OCI-LY7 (cell line): ENCODE results near the gene PRKG1. TPM values are rescaled to one million over a fixed set of nuclear protein-coding genes. Genes with fewer than 3 reads are reported as not detected.

ENCODE experiments used
- BruUV-seq: library from RNA; stranded (reverse); fragments of 400-500 nt; replicated peaks from 2 replicates; lab custom pipeline; 2021; lab: Mats Ljungman, UMichigan
- CTCF ChIA-PET: fragments of 300-600 bp; sonication (Branson Sonifier 250); formaldehyde crosslinking; loops from one replicate; lab custom pipeline; 2022; ENCODE audit warnings: antibody characterized with exemption; ENCODE audit not compliant: unreplicated experiment; lab: Charles Lee
- POLR2A ChIA-PET: fragments of 300-600 bp; sonication (Branson Sonifier 250); formaldehyde crosslinking; loops from one replicate; lab custom pipeline; 2022; ENCODE audit warnings: antibody characterized with exemption; lab: Charles Lee
- DNase-seq: peaks from one replicate; pipeline ENCODE4 v3.0.0-alpha.2; 2015; ENCODE audit warnings: low spot score
- H2AFZ ChIP-seq: fragments of 200-600 bp; sonication (generic), shearing (Covaris generic); 2 replicates; pipeline ENCODE4 v1.6.1; 2014; ENCODE audit warnings: mild to moderate bottlenecking, antibody characterized with exemption, low read length, moderate library complexity
- H3K27ac ChIP-seq: fragments of 200-600 bp; sonication (generic); 2 replicates; pipeline ENCODE4 v1.5.1; 2014; ENCODE audit warnings: mixed run types, low read depth, mild to moderate bottlenecking, moderate library complexity, low read length, inconsistent platforms; ENCODE audit not compliant: poor library complexity, severe bottlenecking
- H3K36me3 ChIP-seq: fragments of 200-600 bp; sonication (generic); 2 replicates; pipeline ENCODE4 v1.6.1; 2014; ENCODE audit warnings: mild to moderate bottlenecking, antibody characterized with exemption, low read length, moderate library complexity, mixed read lengths; ENCODE audit not compliant: insufficient read depth
- H3K4me1 ChIP-seq: fragments of 200-600 bp; sonication (generic); 2 replicates; pipeline ENCODE4 v1.5.1; 2014; ENCODE audit warnings: mild to moderate bottlenecking, low read length; ENCODE audit not compliant: insufficient read depth, poor library complexity, severe bottlenecking
- H3K4me2 ChIP-seq: fragments of 200-600 bp; sonication (generic); 2 replicates; pipeline ENCODE4 v1.6.1; 2014; ENCODE audit warnings: mild to moderate bottlenecking, low read length
- H3K4me3 ChIP-seq: fragments of 200-600 bp; sonication (generic); 2 replicates; pipeline ENCODE4 v1.5.1; 2014; ENCODE audit warnings: mild to moderate bottlenecking, low read depth, low read length; ENCODE audit not compliant: poor library complexity, severe bottlenecking
- H3K79me2 ChIP-seq: fragments of 200-600 bp; sonication (generic); 2 replicates; pipeline ENCODE4 v1.6.1; 2016; ENCODE audit warnings: low read depth, mild to moderate bottlenecking, low read length, moderate library complexity, mixed read lengths; ENCODE audit not compliant: insufficient read depth
- H3K9me2 ChIP-seq: fragments of 200-600 bp; sonication (generic); 2 replicates; pipeline ENCODE4 v1.6.1; 2016; ENCODE audit warnings: mild to moderate bottlenecking, low read length, mixed read lengths; ENCODE audit not compliant: insufficient read depth
- H3K9me3 ChIP-seq: fragments of 200-600 bp; sonication (generic); 2 replicates; pipeline ENCODE4 v1.6.1; 2014; ENCODE audit warnings: mild to moderate bottlenecking, mixed run types, low read length, mixed read lengths
- H4K20me1 ChIP-seq: fragments of 200-600 bp; sonication (generic); 2 replicates; pipeline ENCODE4 v1.6.1; 2014; ENCODE audit warnings: mild to moderate bottlenecking, antibody characterized with exemption, low read length, moderate library complexity, mixed read lengths; ENCODE audit not compliant: insufficient read depth
- CTCF ChIP-seq: fragments of 200-600 bp; sonication (generic); conservative IDR thresholded peaks from 2 replicates; pipeline ENCODE4 v1.5.1; 2014; ENCODE audit warnings: mild to moderate bottlenecking, antibody characterized with exemption, low read length, moderate library complexity, mixed read lengths
- EZH2phosphoT487 ChIP-seq: fragments of 200-600 bp; sonication (generic); IDR thresholded peaks from 2 replicates; pipeline ENCODE4 v1.6.1; 2018; ENCODE audit warnings: low read depth, borderline replicate concordance, mild to moderate bottlenecking, mixed run types, antibody characterized with exemption, low read length, moderate library complexity, mixed read lengths
- intact Hi-C: fragments of 100-400 bp; cut with micrococcal nuclease; formaldehyde crosslinking; loops from one replicate; pipeline ENCODE4 v1.10.0; 2022; ENCODE audit not compliant: unreplicated experiment
- total RNA-seq, 2 experiments: library from RNA; depleted of rRNA in 1 of 2; stranded (reverse); fragments of >200 nt in 1 of 2; shearing (Covaris generic) in 1 of 2; gene quantifications; 2 replicates each; pipeline ENCODE4 v1.2.3, GENCODE V29; 2014 to 2022

Gene PRKG1
- total RNA-seq, 2 experiments from 2014 or later: not detected

GRCh38 chr10:52248697-52249306, 1174.5 kb downstream of the PRKG1 start:
- Histone ChIP-seq H3K4me2 (no peak overlapping the region), H3K36me3 (no peaks in the 10 kb centered on the region), H3K79me2 (no peaks in the 10 kb centered on the region), H3K27ac (no peak overlapping the region), H3K9me2 (no peaks in the 10 kb centered on the region), H2AFZ (no peak overlapping the region), H3K9me3 (no peaks in the 10 kb centered on the region), H3K4me3 (no peak overlapping the region), H3K4me1 (no peaks in the 10 kb centered on the region), H4K20me1 (no peaks in the 10 kb centered on the region)
- DNase-seq: no peak
- ChIA-PET POLR2A (interaction anchor here (0.6 kb wide), 1 partner anchor 33 kb away, joined by 3 read pairs; no protein-coding TSS in a partner anchor), CTCF (no interaction called here)
- intact Hi-C loops: no loop called here
- no TSS peak for BruUV-seq
- no peak for TF ChIP-seq EZH2phosphoT487
- no peak for TF ChIP-seq CTCF

GRCh38 chr10:52249850-52250395, 1175.6 kb downstream of the PRKG1 start:
- ChIA-PET POLR2A (interaction anchor here (0.6 to 0.7 kb wide), 4 partner anchors 312 to 1275 kb away, joined by 3 read pairs; no protein-coding TSS in a partner anchor), CTCF (no interaction called here)
- no peak for DNase-seq
- Histone ChIP-seq H3K27ac (no peak overlapping the region), H3K4me3 (no peak overlapping the region), H3K9me3 (no peaks in the 10 kb centered on the region), H2AFZ (no peak overlapping the region), H3K36me3 (no peaks in the 10 kb centered on the region), H4K20me1 (no peaks in the 10 kb centered on the region), H3K4me2 (no peak overlapping the region), H3K9me2 (no peaks in the 10 kb centered on the region), H3K79me2 (no peaks in the 10 kb centered on the region), H3K4me1 (no peaks in the 10 kb centered on the region)
- intact Hi-C loops: no loop called here
- BruUV-seq: no TSS peak
- no peak for TF ChIP-seq CTCF
- TF ChIP-seq EZH2phosphoT487: no peak

- Histone ChIP-seq H2AFZ (no peak overlapping the region), H3K4me3 (no peak overlapping the region), H3K4me2 (no peak overlapping the region), H4K20me1 (no peaks in the 10 kb centered on the region), H3K9me2 (no peaks in the 10 kb centered on the region), H3K4me1 (no peaks in the 10 kb centered on the region), H3K27ac (no peak overlapping the region), H3K9me3 (no peaks in the 10 kb centered on the region), H3K79me2 (no peaks in the 10 kb centered on the region), H3K36me3 (no peaks in the 10 kb centered on the region)
- intact Hi-C loops: no loop called here
- ChIA-PET POLR2A (interaction anchor here (0.6 to 0.7 kb wide), 3 partner anchors 312 to 515 kb away, joined by 3 read pairs; no protein-coding TSS in a partner anchor), CTCF (no interaction called here)
- no TSS peak for BruUV-seq
- DNase-seq: no peak
- TF ChIP-seq EZH2phosphoT487 (no peak), CTCF (no peak)
Observed at GRCh38 chr10:52250510-52250909, 1176.2 kb downstream of the PRKG1 start.
